Activated T-helper 1 cell treated with anti-CD3 and anti-CD28 coated beads, Interleukin-2, amount 50 U/mL, for 16 hours (primary cell): ENCODE measurements around the gene ASB2.

Experiments used
- DNase-seq, 2 donors: peaks; one replicate each; pipeline ENCODE4 v3.0.0-alpha.2; 2020; ENCODE audit warnings: low read depth in 1 of 2, low spot score in 1 of 2

ASB2 gene

DNA sequence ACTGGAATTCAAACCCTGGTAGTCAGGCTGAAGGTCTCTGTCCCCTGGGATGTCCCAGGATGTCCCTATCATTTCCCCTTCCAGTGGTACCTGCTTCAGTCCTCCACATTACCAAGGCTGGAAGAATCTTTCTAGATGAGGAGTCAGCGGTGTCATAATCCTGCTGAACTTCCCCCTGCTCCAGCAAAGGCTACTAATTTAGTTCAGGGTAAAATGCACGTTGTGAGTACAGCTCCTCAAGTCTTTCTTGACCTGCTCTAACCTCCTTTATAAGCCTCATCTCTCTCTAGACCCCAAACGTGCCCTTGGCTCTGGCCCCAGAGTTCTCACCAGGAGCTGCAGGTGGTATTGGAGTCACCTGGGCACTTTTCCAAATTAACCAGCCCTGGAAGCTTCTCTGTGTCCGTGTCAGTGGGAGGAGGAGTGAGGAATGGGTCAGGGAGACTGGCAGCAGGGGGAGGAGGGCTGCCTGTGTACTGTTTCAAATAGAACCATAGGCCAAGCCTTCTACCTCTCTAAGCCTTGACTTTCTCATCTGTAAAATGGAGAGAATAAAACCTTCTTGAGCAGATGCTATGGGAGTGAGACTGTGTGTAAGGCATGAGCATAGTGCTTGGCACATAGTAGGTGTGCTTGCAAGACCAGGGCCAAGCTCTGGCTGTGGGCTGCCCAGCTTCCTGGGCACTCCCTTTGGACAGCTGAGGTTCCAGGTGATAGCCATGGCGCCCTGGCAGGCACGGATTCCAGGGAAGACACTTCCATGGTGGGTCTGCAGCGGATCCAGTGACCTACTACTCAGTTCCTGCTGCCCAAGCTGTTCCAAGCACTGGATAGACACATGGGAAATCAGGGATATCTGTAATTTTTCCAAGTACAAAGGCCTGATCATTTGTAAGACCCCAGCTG lies 24.5 kb downstream of the ASB2 start:
- DNase-seq: no peak

DNA sequence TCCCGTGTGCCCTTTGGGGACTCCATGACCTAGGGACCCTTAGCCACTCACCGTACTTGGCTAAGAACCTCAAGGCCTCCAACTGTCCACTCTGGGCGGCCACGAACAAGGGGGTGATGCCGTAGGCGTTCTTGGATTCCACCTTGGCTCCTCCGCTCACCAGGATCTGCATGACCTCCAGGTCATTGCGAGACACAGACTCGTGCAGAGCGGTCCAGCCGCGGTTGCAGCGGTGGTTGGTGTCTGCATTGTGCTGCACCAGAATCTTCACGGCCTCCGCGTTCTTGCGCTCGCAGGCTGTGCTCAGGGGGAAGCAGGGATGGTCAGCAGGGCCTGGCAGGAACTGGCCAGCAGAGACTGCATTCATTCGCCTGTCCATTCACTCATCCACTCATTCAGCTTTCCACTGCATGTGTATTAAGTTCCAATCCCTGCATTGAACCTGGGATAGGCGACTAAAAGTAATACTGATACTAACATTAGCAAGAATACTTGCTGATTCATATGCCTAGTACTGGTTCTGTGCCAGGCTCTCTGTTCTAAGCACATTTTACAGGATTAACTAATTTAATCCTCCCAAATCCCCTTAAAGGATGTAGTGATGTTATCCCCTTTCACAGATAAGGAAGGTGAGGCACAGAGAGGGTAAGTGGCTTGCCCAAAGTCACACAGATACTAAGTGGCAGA lies 25.3 kb downstream of the ASB2 start:
- no peak for DNase-seq

DNA sequence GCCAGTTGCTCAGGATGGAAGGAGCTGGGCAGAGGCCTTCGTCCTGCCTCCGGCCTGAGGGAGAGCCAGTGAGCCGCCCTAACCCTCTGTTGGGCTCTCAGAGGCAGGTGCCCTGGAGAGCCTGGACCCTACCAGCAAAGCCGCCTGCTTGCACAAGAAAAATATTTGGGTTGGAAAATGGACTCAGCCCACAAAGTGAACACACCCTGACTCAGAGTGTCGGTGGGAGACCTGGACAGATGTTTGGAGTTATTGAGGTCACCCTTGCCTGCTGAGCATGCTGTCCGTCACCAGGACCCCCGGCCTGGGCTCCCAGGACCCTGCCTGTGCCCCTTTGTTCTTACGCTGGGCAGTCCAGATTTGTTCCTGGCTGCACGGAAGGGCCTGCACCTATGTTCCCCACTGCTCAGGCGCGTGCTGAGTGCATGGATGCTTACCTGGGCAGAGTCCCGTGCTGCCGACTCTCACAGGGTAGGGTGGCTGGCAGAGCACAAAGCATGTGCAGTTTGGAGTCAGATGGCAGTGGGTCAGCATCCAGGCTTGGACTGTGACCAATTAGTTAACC lies 26.8 kb downstream of the ASB2 start:
- DNase-seq: no peak

DNA sequence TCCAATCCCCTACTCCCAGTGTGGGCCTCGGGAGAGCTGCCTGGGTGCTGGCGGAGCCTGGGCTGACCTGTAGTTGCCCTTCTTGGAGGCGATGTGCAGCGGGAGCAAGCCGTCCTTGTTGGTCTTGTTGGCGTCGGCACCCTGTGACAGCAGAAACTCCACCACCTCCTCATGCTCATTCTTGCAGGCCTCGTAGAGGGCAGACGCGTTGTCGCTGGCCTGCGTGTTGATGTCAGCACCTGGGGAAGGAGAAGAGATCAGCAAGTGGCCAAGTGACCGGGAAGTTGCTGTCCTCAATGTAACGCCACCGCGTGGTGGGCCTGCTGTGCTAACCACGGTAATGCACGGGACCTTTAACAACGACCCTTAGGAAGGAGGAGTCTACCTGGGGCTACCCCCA lies 29.1 kb downstream of the ASB2 start:
- no peak for DNase-seq

DNA sequence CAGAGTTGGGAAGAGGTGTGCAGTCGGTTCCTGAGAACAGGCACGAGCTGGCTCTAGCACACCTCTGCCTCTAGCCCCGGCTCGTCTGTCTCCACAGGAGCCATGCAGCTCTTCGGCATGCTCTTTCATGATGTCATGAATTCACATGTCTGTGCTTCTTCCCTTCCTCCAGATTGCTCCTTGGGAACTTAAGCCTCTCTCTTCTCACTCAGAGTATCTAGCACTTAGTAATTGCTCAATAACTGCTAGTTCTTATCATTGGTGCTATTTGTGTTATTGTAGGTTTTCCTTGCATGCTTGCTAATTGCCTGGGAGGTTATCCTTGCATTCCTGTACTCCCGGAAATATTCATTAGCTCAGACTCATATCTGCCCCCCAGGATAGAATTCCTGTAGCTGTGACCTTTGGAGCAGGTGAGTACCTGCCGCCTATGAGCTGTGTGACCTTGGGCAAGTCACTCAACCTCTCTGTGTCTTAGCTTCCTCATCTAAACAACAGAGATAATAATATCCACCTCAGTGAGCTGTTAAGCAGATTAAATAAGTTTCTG lies 29.8 kb downstream of the ASB2 start:
- DNase-seq: no peak

DNA sequence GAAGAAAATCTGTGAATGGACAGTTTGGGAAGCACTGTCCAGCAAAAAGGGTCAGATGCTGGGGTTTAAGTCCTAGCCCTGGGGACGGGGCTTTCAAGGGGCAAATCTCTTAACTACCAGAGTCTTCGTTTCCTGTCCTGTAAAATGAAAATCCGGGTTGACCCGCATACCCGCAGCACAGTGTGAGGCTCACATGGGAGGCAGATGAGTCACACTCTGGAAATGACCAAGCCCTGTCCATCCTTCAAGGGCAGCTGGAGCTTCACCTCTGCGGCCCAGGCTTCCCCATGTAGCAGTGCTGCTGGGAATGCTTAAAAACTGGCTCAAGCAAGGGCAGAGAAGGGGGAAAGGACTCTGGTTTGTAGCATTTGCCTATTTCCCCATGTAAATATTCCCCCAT lies 30.3 kb downstream of the ASB2 start:
- no peak for DNase-seq

DNA sequence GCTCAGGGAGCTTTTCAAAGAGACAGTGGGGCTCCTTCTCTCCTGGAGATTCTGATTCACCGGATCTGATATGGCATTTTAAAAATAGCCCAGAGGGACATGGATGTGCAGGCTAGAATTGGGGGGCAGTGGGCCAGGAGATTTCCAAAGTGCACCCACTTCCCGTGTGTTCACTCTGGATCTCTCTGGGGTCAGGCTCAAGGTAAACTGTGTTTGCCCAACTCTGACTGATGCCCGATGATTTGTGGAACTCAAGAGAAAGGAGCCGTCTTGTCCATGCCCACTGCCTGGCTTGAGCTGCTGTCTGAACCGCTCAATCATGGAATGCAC lies 31.3 kb downstream of the ASB2 start:
- DNase-seq: no peak

DNA sequence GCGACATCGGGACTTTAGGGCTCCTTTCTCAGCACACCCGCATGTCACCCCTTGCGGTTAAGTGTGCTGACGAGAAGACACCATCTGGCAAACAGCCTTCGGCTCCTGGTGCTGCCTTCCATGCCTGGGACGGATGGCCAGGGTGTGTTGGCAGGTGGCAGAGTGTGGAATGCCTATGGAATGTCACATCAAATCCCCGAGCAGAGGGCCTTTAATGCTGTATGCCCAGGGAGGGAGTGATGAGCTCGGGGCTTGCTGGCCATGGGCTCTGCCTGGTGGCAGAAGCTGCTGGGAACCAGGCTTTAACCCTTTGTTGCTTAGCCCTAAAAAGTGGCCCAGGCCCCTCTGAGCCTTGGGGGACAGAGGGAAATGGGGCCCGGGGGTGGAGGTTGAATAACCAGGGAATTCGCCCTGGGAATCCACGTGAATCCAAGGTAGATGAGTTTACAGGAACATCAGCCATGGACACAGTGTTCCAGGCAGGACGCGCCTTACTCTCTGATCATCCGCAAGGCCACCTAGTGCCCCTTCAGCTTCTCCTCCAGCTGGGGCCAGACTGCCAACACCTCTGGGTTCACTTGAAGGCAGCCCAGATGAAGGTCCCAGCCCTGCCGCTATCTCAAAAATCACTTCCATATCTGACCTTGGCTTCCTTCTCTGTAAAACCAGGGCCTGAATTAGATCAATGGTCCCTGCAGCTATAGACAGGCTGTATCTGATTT lies 31.9 kb downstream of the ASB2 start:
- no peak for DNase-seq

DNA sequence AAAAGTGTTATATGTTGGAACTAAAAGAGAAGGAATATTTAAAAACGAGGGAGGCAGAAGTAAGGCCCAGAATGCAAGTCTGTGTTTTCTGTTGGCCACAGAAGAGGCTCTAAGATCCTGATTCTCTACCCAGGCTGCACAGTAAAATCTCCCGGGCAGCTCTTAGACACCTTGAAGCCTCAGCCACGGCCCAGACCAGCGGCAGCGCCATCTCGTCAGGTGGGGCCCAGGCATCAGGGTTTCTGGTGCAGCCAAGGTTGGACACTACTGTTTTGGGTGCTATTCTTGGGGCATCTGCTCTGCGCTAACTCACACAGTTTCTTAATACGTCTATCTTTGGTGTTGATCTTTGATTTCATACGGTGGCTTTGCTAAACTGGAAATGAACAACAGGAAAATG lies 32.4 kb downstream of the ASB2 start:
- no peak for DNase-seq

DNA sequence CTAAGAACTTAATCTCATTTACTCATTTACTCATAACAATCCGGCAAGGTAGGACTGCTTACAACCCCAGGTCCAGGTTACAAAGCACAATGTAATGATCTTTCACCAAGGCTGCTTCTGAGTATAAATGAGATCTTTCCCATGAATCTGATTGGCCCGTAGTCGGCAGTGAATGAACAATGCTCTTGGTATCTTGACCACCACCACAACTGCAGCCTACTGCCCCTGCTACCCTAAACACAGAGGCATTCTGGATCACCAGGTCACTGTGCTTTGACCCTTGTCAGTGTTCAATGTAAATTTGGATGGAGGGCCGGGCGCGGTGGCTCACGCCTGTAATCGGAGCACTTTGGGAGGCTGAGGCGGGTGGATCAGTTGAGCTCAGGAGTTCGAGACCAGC lies 33.3 kb downstream of the ASB2 start:
- no peak for DNase-seq

DNA sequence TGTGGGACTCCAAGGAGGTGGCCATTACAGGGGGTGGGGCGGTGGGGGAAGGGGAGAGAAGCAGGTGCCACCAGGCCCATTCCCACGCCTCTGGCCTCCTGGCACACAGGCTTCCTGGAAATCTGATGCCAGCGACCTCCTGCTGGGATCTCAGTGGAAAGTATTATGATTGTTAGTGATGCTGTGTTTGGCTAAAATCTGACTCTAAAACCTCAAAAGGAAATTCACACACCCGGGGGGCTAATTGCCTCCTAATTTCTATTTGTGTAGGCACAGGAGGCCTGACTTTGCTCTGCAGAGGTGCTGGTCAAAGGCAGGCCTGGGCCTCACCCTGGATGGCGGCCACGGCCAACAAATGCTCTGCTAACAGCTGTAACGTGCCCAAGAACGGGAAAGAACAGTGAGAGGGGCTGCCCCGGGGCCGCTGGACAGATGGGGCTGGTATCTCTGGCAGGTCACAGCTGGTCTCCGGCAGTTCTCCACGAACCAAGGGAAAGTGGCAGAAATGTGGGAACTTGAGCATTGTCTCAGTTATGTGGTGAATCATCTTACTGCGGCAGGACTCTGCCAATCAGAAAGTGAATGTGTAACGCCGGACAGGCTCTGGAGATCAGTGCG lies 35.0 kb downstream of the ASB2 start:
- DNase-seq: no peak

DNA sequence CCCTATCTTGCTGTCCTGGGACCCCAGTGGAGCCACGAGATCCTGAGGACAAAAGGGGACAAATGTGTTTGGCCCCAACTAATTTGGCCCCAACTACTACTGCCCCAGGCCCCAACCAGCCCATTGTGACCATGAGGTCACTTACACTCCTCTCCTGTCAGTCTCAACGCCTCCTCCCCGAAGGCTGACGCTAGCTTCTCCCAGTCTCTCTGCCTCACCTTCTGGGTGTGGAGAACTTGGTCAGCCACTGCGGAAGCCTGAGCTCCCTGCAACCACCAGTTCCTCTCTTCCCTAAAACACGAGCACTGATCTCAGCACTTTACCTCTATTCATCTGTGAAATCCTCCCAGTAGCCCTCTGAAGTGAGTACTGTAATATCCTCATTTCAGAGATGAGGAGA lies 35.9 kb downstream of the ASB2 start:
- no peak for DNase-seq

DNA sequence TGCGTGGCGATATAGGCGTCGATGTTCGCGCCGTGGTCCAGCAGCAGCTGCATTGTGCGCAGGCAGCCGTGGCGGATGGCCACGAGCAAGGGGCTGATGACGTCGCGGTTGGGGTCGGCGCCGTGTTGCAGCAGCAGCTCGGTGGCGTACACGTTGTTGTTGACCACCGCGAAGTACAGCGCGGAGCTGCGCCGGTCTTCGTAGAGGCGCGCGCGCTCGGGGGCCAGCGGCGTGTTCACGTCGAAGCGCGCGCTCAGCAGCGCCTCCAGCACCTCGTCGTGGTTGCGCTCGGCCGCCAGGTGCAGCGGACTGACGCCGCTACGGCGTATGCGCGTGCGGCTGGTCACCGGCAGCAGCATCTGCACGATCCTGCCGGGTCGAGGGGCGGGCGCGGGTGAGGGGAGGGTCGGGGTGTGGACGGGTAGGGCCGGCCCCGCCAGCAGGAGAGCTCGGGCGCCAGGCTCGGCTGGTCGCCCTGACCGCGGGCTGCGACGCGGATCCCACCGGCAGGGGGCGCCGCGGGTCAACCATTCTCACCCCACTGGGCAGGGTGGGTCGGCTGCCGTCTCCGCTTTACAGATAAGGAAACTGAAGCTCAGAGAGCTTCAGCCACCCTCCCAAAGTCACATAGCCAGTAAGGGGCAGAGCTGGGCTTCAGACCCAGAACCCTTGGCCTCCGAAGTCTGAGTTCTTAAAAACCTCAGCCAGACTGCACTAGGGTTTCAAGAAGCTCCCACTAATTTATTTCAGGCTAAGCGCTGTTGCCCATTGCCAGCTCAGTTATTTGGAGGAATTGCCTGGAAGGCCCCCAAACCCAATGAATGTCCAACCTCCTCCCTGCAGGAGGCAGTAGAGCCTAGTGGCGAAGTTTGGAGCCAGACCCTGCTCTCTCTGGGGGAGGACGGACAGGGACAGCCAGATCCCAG lies 36.8 kb downstream of the ASB2 start:
- peak; percentile 88 for DNase-seq

DNA sequence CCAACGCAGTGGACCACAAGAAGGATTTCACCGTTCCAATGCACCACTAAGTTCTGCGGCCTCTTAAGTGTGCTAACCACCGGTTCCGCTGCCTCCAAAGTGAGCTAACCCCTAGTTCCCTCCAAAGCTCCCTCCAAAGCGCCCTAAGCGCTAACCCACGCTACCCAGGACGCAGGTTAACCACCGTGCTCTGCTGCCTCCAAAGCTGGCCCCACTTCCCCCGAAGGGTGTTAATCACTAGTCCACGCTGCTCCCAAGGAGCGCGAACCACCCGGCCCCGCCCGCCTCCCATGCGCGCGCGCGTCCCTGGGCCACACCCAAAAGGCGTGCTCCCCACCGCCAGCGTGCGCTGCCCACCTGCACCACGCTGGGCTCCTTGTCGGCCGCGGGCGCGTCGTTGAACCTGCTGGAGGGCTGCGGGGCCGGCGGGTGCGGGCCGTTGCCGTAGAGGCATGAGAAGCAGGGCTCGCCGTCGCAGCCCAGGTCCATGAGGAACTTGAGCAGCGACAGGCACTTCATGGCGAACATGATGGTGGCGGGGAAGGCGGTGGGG lies 37.5 kb downstream of the ASB2 start:
- no peak for DNase-seq

DNA sequence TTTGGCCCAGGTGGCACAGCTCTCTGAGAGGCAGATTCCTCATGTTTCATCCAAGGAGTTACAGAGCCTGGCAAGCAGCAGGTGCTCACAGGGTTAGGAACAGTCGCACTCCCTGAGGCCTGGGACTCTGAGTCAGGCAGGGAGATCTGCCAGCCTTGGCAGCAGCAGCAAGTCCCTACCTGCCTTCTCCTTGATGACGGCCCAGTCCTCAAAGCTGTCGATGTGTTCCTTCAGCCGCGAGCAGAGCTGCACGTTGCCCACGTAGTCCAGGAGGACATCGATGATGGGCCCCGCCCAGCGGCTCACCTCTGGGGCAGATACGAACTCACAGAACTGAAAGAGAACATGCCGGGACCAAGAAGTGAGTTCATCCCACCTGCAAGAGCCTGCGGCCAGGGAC lies 38.9 kb downstream of the ASB2 start:
- no peak for DNase-seq

DNA sequence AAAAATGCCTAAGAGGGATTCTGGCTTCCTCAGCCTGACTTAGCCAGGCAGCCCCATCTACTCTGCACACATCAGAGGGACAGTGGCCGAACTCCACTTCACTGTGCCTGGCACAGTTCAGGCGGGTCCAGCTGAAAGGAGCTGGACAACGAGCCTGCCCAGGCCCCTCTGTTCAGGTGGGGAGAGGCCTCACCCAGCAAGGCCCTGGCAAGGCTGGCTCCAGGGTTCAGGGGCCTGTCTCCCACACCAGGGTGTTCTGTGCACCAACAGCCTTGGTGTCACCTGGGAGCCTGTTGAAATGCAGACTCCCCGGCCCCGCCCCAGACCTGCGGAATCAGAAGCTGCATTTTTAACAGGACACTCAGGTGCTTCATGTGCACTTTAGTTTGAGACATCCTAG lies 39.4 kb downstream of the ASB2 start:
- no peak for DNase-seq

DNA sequence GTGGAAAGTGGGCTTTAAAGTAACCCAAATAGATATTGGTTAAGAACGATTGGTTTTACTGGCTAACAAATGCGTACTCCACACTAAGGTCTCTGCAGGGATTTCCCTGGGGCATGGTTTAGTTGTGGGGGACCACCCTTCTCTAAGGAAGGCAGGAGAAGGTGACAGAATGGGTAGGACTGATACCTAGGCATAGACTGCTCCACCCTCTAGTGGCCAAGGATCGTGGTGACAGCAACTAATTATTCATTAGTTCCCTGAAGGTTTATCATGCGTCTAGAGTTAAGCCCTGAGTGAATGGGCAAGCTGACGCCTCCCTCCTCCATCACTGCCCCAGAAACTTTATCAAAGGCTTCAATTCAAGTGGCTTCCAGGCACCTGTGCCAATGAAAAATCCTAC lies 40.1 kb downstream of the ASB2 start:
- DNase-seq: no peak

DNA sequence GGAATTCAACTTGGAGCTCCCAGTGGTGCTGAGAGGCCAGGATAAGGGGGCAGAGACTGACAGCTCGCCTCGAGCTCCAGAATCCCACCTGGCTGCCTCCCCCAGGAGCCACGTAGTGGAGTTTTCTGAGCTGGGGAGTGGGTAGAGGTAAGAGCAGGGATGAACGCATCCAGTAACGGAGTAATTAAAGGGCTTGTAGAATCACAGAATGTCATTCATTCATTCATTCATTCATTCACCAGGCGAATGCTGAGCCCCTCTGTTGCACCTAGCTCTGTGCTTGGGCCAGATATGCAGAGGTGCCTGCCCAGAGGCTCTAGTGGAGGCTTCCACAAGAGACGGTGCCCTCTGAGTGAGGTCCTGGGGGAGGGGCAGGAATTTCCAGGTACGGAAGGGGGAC lies 41.2 kb downstream of the ASB2 start:
- DNase-seq: no peak

DNA sequence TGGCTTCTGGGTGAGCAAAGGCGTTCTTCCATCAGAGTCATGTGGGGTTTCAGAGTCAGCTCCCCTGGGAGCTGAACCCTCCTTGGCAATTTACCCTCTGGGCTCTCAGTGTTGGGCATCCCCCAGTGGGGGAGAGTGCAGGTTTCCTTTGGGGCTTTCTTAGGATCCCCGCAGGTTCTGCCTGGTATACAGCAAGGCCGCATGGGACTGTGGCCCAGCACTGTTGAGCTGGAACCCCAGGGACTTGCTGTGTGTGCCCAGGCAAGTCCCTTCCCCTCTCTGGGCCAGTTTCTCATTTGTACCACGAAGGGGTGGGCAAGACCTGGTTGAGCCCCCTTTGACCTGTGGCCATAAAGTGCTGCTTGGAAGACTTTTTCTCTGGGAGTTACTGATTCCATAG lies 43.7 kb downstream of the ASB2 start:
- no peak for DNase-seq

DNA sequence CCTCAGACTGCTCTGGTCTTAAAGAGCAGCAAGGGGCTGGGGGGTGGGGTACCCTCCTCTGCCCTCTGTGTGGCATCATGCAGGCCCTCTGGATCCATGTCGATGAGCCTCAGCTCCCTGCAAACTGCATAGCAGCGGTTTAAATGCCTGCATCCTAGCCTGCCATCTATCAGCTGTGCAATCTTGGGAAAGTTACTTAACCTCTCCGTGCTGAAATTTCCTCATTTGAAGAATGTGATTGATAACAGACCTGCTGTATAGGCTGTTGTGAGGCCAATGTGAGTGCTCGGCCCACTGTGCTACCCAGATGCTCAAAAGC lies 45.4 kb downstream of the ASB2 start:
- DNase-seq: no peak
